Kidney (tissue), 14 donors: ENCODE results near the gene TSSK3. TPM values are rescaled to one million over a fixed set of nuclear protein-coding genes. Genes with fewer than 3 reads are reported as not detected.

Experiments
- DNase-seq, 5 donors: peaks; one replicate each; pipeline ENCODE4 v3.0.0-alpha.2; 2013 to 2020
- FAIRE-seq: peaks from 2 replicates; lab custom pipeline; 2012; peaks lifted over from hg19 to GRCh38; lab: Jason Lieb, UNC
- H3K27ac ChIP-seq, 2 donors: one replicate each; pipeline ENCODE4 v1.7.0; 2013; ENCODE audit warnings: low read depth in 2 of 2, low read length in 2 of 2, inconsistent platforms in 1 of 2
- H3K27me3 ChIP-seq: one replicate; pipeline ENCODE4 v1.7.1; 2013; ENCODE audit warnings: low read length, inconsistent platforms; ENCODE audit not compliant: control insufficient read depth, insufficient read depth
- H3K36me3 ChIP-seq, 3 donors: one replicate each; pipeline versions ENCODE4 v1.7.0 to v1.7.1; 2013; ENCODE audit warnings: low read length in 3 of 3, control low read depth in 1 of 3, inconsistent platforms in 1 of 3; ENCODE audit not compliant: insufficient read depth in 3 of 3, control insufficient read depth in 2 of 3
- H3K4me1 ChIP-seq, 3 donors: one replicate each; pipeline versions ENCODE4 v1.7.0 to v1.7.1; 2013; ENCODE audit warnings: low read length in 3 of 3, inconsistent platforms in 1 of 3, low read depth in 1 of 3; ENCODE audit not compliant: control insufficient read depth in 2 of 3, insufficient read depth in 2 of 3
- H3K4me3 ChIP-seq, 3 donors: one replicate each; pipeline versions ENCODE4 v1.7.0 to v1.8.1; 2013; ENCODE audit warnings: low read length in 3 of 3, control low read depth in 1 of 3, inconsistent platforms in 1 of 3
- H3K9ac ChIP-seq, 3 donors: one replicate each; pipeline versions ENCODE4 v1.7.0 to v1.7.1; 2013; ENCODE audit warnings: low read length in 3 of 3, control low read depth in 1 of 3, inconsistent platforms in 1 of 3
- H3K9me3 ChIP-seq, 3 donors: one replicate each; pipeline versions ENCODE4 v1.7.0 to v1.7.1; 2013; ENCODE audit warnings: low read length in 3 of 3, control low read depth in 1 of 3, inconsistent platforms in 1 of 3; ENCODE audit not compliant: control insufficient read depth in 2 of 3, insufficient read depth in 1 of 3
- intact Hi-C: fragments of 100-400 bp; cut with DNase I; formaldehyde crosslinking; loops from one replicate; pipeline ENCODE4 v1.11.1; 2022
- polyA plus RNA-seq: library from polyadenylated mRNA; stranded (reverse); fragments of 350-450 nt; fragmentation: Illumina TruSeq; extraction: RNeasy Lipid Tissue Mini Kit (QIAGEN cat#74804); gene quantifications from one replicate; pipeline ENCODE4 v1.2.3, GENCODE V29; 2014; ENCODE audit warnings: low read depth, low replicate concordance; ENCODE audit not compliant: insufficient read depth
- total RNA-seq: library from RNA; stranded (reverse); fragmentation: NEBNext Ultra II Directional; extraction: Animal tissue kit (Norgen Biotek cat#: 25700); gene quantifications from one replicate; pipeline ENCODE4 v1.2.1, GENCODE V29; 2021
- TF ChIP-seq, protein P1 (sequence below): IDR thresholded peaks from 3 replicates; pipeline ENCODE4 v1.5.1; 2012; ENCODE audit warnings: mild to moderate bottlenecking, moderate library complexity, borderline replicate concordance; ENCODE audit not compliant: insufficient read depth; ENCODE audit errors: extremely low read depth
- donor health status: control.
- donor health status: control.
- donor health status: control.
- donor health status: control.
- donor health status: control.
- donor health status: DM: yes; HTN: yes; CAD: no.
- donor health status: Normal renal cell carcinoma (clear cell type).

Gene TSSK3
- total and polyA plus RNA-seq, 2 donors from 2014 or later: 4.3 TPM; not detected in 1

DNA sequence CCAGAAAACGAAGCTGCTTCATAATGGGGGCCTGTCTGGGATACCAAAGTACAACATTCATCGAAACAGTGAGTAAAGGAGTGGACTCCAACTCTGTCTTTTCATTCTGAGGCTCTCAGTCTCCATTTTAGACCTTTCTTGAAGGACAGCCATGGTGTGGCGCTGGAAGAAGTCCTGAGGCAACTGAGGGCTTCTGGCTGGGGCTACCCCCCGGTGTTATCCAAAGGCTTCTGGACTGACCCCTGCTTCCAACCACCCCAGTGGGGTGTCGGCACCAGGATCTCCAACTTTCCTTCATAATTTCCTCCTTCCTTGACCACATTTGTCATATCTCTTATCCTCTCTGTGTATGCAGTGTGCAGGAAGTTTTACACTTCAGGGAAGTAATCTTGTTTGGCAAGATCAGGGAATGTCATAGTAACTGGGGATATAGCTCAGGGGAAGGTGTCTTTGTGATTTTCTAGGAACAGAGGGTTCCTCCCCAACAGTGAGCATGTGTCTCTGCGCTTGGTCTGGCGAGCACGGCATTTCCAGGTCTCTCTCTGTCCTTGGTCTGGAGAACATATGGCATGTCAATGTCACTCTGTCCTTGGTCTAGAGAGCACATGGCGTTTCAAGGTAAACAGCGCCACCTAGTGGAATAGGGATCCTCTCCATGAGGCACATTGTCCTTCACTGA lies 51.3 kb downstream of the TSSK3 start:
- Histone ChIP-seq H3K27ac (no peak overlapping the region), H3K9me3 (peaks cover 0 to 7% (median 3%) of the 10 kb centered on the region in 3 donors), H3K9ac (no peak overlapping the region), H3K36me3 (no peaks in the 10 kb centered on the region), H3K27me3 (no peaks in the 10 kb centered on the region), H3K4me3 (no peak overlapping the region), H3K4me1 (no peaks in the 10 kb centered on the region)
- intact Hi-C loops: no loop called here
- DNase-seq (peak in 3 of 5 donors; percentile 16 to 55 (median 26)), FAIRE-seq (no peak)
- TF ChIP-seq, protein P1, sequence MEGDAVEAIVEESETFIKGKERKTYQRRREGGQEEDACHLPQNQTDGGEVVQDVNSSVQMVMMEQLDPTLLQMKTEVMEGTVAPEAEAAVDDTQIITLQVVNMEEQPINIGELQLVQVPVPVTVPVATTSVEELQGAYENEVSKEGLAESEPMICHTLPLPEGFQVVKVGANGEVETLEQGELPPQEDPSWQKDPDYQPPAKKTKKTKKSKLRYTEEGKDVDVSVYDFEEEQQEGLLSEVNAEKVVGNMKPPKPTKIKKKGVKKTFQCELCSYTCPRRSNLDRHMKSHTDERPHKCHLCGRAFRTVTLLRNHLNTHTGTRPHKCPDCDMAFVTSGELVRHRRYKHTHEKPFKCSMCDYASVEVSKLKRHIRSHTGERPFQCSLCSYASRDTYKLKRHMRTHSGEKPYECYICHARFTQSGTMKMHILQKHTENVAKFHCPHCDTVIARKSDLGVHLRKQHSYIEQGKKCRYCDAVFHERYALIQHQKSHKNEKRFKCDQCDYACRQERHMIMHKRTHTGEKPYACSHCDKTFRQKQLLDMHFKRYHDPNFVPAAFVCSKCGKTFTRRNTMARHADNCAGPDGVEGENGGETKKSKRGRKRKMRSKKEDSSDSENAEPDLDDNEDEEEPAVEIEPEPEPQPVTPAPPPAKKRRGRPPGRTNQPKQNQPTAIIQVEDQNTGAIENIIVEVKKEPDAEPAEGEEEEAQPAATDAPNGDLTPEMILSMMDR: peak; percentile 62

Other genes with a start within 250 kb of the TSSK3 start
- gene TXLNA, start 182.9 kb upstream of the TSSK3 start, total RNA-seq: 58.6 TPM
- 19.9 TPM for gene TXLNA, start 182.9 kb upstream of the TSSK3 start, polyA plus RNA-seq
- gene CCDC28B, start 161.9 kb upstream of the TSSK3 start, total RNA-seq: 4.0 TPM
- 25.4 TPM for gene CCDC28B, start 161.9 kb upstream of the TSSK3 start, polyA plus RNA-seq
- gene IQCC, start 156.9 kb upstream of the TSSK3 start, total RNA-seq: 3.5 TPM
- 3.4 TPM for gene IQCC, start 156.9 kb upstream of the TSSK3 start, polyA plus RNA-seq
- not detected for gene DCDC2B, start 153.4 kb upstream of the TSSK3 start, total RNA-seq
- not detected for gene DCDC2B, start 153.4 kb upstream of the TSSK3 start, polyA plus RNA-seq
- gene TMEM234, start 140.2 kb upstream of the TSSK3 start, total RNA-seq: 39.4 TPM
- 20.5 TPM for gene TMEM234, start 140.2 kb upstream of the TSSK3 start, polyA plus RNA-seq
- gene EIF3I, start 140.1 kb upstream of the TSSK3 start, total RNA-seq: 132 TPM
- gene EIF3I, start 140.1 kb upstream of the TSSK3 start, polyA plus RNA-seq: 178 TPM
- gene FAM167B, start 115.3 kb upstream of the TSSK3 start, total RNA-seq: 19.6 TPM
- 84.8 TPM for gene FAM167B, start 115.3 kb upstream of the TSSK3 start, polyA plus RNA-seq
- gene LCK, start 111.3 kb upstream of the TSSK3 start, total RNA-seq: 10.3 TPM
- 0.99 TPM for gene LCK, start 111.3 kb upstream of the TSSK3 start, polyA plus RNA-seq
- 89.7 TPM for gene HDAC1, start 70.5 kb upstream of the TSSK3 start, total RNA-seq
- gene HDAC1, start 70.5 kb upstream of the TSSK3 start, polyA plus RNA-seq: 68.8 TPM
- 58.6 TPM for gene MARCKSL1, start 26.3 kb upstream of the TSSK3 start, total RNA-seq
- 29.8 TPM for gene MARCKSL1, start 26.3 kb upstream of the TSSK3 start, polyA plus RNA-seq
- gene FAM229A, start 54 bp upstream of the TSSK3 start, total RNA-seq: 9.7 TPM
- 6.4 TPM for gene FAM229A, start 54 bp upstream of the TSSK3 start, polyA plus RNA-seq
- gene BSDC1, start 31.9 kb downstream of the TSSK3 start, total RNA-seq: 61.7 TPM
- gene BSDC1, start 31.9 kb downstream of the TSSK3 start, polyA plus RNA-seq: 40.2 TPM
- 0.03 TPM for gene ZBTB8B, start 102.5 kb downstream of the TSSK3 start, total RNA-seq
- 0.06 TPM for gene ZBTB8B, start 102.5 kb downstream of the TSSK3 start, polyA plus RNA-seq
- gene ZBTB8A, start 176.9 kb downstream of the TSSK3 start, total RNA-seq: 10.4 TPM
- 1.8 TPM for gene ZBTB8A, start 176.9 kb downstream of the TSSK3 start, polyA plus RNA-seq